K562 (cell line): ENCODE measurements around the gene SDK1.

Source experiments
- GATAD2B ChIP-seq: fragments of 450-650 bp; IDR thresholded peaks from 2 replicates; pipeline ENCODE4 v1.6.1; 2017; ENCODE audit warnings: mild to moderate bottlenecking, borderline replicate concordance
- TF ChIP-seq, protein P1 (sequence below), 2 experiments: IDR thresholded peaks in 1 of 2; conservative IDR thresholded peaks in 1 of 2; 2 replicates each; pipeline ENCODE4 v1.6.1; 2016; ENCODE audit warnings: low read depth in 2 of 2, mild to moderate bottlenecking in 1 of 2, missing compliant biosample characterization in 1 of 2, missing genetic modification characterization in 1 of 2, moderate library complexity in 1 of 2

DNA sequence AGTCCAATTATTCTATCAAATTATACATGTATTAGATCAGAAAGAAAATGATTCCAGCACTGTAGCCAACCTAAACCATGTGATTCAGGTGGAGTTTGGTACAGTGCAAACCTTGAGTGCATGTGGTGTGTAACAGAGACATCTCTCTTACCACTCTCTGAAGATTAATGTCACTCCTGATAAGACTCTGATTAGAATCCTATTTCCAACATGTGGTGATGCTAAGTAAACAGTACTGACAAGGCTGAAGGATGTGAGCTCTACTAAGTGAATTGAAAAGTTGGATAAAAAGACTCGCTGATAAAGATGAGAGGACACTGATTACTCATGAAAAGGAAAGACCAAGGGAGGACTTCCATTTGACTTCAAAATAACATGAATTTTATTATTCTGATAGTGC lies 232.0 kb downstream of the SDK1 start:
- TF ChIP-seq, protein P1, sequence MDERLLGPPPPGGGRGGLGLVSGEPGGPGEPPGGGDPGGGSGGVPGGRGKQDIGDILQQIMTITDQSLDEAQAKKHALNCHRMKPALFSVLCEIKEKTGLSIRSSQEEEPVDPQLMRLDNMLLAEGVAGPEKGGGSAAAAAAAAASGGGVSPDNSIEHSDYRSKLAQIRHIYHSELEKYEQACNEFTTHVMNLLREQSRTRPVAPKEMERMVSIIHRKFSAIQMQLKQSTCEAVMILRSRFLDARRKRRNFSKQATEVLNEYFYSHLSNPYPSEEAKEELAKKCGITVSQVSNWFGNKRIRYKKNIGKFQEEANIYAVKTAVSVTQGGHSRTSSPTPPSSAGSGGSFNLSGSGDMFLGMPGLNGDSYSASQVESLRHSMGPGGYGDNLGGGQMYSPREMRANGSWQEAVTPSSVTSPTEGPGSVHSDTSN (CRISPR knock-in tag; IDR thresholded peaks at IDR 0.05; ENCODE audit: low read depth), result no peak
- TF ChIP-seq, protein P1 (tag; conservative IDR thresholded peaks at IDR 0.05; ENCODE audit: low read depth), result no peak
- no peak for TF ChIP-seq GATAD2B
